ENCODE data around the gene CBY3.

GRCh38 chr5:179648410-179648809, 32.4 kb downstream of the CBY3 start:
- TF ChIP-seq YY1 (IDR thresholded peaks at IDR 0.05; ENCODE audit: insufficient read depth, insufficient read length) (no peak), ZNF274 (IDR thresholded peaks at IDR 0.05; ENCODE audit: low read depth, low read length) (no peak), SUZ12 (IDR thresholded peaks at IDR 0.05; ENCODE audit: extremely low read depth, insufficient read depth, insufficient read length) (no peak)

All from NT2/D1 (cell line).